Adipose tissue (tissue), 3 donors: Measurements from ENCODE around the gene FKBP5. TPM values are rescaled to one million over a fixed set of nuclear protein-coding genes. Genes with fewer than 3 reads are reported as not detected.

Experiments
- H3K27ac ChIP-seq: one replicate; pipeline ENCODE4 v1.5.1; 2013; ENCODE audit warnings: low read depth, low read length
- WGBS, 3 donors: extraction: QIAGEN DNeasy Blood & Tissue Kit; methylation state at CpG; one replicate each; pipeline ENCODE4 v1.1.7; 2013; 5-methylcytosine and 5-hydroxymethylcytosine counted together
- polyA plus RNA-seq, 3 donors: library from polyadenylated mRNA; stranded (reverse); fragments of 200-250 nt; gene quantifications; one replicate each; pipeline ENCODE4 v1.2.3, GENCODE V29; 2013
- donor health status: healthy with polysubstance abuse.
- donor health status: Bipolar disorder and iron deficiency.
- donor health status: healthy.

Gene FKBP5
- polyA plus RNA-seq, 3 donors: 111 to 356 (median 181) TPM

DNA sequence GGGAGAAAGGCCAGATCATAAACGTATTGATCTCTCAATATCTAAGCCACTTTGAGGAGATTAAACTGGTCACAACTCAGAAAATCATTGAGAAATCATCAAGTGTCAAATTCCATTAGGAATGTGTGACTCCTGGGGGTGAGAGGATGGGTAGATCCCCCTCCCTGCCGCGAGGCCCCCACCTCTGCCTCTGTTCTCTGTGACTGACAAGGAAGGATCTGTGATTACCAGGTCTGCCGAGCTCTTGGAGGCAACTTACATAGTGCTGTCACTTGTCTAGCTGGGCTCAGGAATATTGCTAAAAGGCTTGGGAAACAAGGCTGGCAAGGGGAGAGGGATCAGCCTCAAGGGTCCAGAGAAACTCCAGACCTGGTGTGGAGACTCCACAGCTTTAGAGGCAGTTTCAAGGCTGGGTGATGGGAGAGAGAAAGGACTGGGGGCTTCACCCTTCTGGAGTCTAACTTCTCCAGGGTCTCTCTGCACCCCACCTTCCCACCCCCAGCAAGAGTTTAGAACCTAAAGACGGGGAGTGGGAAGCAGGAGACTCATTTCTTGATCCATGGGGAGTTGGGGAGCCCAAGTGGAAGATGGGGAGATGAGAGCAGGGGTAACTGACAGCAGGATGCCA, 36.5 kb upstream of the FKBP5 start:
- peak overlapping the region; percentile 100 for H3K27ac ChIP-seq
- 61 to 74% (median 66%) methylated on average over 5 of the region's 5 CpGs for WGBS, 3 donors

DNA sequence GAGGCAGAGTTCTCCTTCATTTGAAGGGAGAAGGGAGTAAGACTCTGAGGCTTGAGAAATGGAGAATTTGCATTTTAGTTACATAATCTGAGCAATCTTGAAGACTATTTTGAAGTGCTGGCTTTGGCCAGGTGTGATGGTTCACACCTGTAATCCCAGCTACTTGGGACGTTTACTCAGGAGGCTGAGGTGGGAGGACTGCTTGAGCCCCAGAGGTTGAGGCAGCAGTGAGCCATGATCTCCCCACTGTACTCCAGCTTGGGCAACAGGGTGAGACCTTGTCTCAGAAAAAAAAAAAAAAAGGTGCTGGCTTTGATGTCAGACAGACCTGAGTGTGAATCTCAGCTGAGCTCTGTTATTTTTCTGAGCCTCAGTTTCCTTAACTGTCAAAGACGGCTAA, 35.8 kb upstream of the FKBP5 start:
- 76 to 86% (median 80%) methylated on average over 2 of the region's 2 CpGs for WGBS, 3 donors

DNA sequence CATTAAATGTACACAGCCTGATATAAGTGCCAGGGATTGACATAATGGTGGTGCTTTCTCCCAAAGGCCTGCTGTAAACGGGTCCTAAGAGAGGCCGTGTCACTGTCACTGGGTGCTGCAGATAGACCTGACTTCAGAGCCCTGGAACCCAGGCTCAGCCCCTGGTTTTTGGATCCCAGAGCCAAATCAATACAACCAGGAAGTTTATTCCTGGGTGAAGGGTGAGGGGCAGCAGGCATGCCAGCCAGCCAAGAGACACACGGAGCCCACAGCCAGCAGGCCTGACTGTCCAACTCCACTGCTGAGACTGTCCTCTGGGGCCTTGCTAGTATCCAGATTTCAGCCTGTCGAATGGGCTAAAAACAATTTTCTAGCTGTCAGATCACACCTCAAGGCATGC, 35.3 kb upstream of the FKBP5 start:
- H3K27ac ChIP-seq: peak overlapping the region; percentile 16
- 62 to 88% (median 84%) methylated on average over 4 of the region's 4 CpGs for WGBS, 3 donors

More for the DNA sequence above, 35.8 kb upstream of the FKBP5 start:
- peak overlapping the region; percentile 16 for H3K27ac ChIP-seq

DNA sequence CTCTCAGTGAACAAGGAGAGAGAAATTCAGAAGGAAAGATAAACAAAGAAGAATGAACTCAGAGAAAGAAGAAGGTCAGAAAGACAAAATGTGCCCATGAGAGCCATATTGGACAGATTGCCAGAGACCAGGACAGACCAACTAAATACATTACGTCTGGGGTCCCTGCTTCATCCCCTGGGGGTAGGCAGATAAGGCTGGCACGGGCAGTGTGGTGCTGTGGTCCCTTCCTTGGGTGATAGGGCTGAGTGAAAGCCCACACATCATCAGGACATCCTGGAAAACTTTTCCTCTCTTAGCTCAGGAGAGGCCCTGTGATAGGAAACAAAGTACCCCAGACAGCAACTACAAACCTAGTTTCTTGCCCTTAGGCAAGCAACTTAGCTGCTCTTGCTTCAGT, 34.9 kb upstream of the FKBP5 start:
- WGBS, 3 donors: 85 to 94% (median 92%) methylated on average over 2 of the region's 2 CpGs
- no peak overlapping the region for H3K27ac ChIP-seq

DNA sequence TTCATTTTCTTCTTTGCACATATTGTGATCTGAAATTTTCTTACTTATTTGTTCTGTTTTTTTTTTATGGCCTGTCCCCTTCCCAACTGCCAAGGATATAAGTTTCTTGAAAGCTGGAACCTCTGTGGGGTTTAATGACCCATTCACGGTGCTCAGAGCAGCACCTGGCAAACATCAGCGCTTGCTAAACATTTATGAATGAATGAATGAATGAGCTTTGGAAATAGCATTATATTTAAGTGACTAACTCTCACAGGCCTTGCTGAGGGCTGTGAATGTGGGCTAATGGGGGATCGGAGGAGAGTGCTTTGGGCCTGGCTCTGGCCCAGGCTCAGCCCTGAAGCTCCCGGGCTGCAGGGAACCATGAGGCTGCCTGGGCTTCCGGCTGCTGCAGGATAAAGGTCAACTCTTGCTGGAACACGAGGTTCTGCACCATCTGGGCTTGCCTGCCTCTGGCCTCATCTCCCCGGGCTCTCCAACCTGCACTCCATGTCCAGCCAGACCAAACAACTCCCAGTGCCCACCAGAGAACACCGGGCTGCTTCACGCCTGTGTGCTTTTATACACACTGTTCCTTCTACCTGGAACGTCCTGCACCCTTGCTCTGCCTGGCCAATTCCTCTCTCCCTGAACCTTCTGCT, 33.5 kb upstream of the FKBP5 start:
- 54 to 73% (median 59%) methylated on average over 10 of the region's 10 CpGs for WGBS, 3 donors
- no peak overlapping the region for H3K27ac ChIP-seq

DNA sequence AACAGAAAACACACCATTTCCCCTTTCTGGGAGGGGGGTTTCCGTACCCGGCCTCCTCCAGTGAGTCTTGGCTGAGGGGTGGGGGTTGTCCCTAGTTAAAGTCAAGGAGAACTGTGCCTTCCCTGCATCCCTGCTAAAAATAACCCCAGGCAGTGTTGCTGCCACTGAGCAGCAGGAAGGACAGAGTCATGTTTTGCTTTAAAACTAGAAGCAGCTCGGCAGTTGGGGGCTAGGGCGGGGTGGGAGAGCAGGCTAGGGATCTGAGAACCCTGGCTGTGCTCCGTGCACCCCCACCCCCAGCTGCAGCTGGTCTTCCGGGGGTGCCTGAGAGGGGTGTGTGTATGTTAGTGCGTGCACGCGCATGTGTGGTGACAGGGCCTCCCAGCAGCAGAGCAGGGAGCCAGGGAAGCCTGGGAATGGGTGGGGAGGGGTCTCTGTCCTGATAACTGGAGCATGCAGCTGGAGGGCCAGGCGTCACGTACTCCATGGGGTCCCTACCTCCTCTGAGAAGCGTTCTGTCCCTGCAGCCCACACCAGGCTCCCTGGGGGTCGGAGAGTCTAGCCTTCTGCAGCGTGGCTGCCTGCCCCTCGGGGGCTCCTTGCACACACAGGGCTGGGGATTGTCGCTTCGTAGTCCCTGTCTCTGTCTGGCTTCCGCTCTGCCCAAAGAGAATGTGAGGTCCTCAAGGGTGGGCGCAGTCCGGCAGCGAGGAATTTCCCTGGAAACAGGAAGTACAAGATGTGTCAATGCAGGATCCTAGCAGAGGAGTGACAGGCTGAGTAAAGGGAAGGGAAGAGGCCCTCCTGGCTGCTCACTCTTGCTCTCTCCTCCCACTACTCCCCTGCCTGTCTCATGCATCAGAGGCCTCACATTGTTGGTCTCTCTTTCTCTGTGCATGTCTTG, 31.4 kb upstream of the FKBP5 start:
- H3K27ac ChIP-seq: peak overlapping the region; percentile 0
- 17 to 63% (median 31%) methylated on average over 21 of the region's 21 CpGs for WGBS, 3 donors

DNA sequence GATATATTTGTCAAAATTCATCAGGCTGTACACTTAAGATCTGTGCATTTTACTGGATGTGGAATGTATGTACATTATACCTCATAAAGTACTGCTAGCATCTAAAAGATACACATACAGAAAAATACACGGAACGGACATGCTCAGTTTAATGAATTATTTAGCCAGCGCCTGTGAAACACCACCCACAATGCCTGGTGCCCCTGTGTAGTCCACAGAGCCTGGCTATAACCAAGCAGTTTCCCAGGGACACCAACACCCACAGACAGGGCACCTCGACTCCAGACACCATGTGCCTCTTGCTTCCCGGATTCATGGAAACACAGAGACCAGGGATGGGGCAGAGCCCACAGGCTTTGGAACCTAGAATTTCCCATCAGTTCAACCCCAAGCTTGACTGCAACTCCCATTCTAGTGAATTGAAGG, 30.7 kb upstream of the FKBP5 start:
- H3K27ac ChIP-seq: no peak overlapping the region
- WGBS, 3 donors: 40 to 79% (median 45%) methylated on average over 5 of the region's 5 CpGs

DNA sequence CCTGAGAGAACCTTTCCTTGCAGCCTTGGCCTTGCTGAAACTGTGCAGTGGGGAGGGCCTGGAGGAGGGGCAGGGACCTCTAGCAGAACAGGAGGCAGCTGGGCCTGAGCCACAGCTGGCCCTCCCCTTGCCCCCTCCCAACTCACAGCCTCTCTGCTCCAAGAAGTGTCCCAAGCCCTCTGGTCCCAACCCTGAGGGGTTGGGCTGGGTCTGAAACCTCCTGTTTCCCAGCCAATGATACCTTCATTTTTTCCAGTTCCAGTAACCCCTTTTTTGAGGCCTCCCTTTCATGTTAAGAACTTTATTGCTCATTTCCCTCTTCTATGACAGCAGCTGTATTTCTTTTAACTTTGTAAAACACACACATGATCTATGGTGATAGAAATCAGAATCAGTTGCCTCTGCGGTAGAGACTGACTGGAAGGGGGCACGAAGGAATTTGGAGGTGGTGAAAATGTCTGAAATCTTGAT, 30.2 kb upstream of the FKBP5 start:
- no peak overlapping the region for H3K27ac ChIP-seq
- 58 to 82% (median 67%) methylated on average over 2 of the region's 2 CpGs for WGBS, 3 donors

DNA sequence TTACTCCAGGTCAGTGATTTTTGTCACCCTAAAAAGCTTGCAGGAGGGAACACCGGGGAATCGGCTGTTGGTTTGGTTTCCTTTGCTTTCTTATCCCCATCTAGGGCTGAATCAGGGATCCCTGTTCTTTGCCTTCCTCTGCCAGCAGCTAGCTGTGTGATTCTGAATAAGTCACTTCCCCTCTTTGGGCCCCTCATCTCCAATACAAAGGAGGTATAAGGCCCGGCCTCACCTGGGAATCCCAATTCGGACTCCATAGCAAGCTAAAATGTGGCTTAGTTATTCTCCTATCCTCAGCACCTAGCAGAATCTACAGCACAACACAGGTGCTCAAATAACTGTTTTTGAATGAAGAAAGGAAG, 29.6 kb upstream of the FKBP5 start:
- no peak overlapping the region for H3K27ac ChIP-seq
- WGBS, 3 donors: 63 to 87% (median 73%) methylated on average over 4 of the region's 4 CpGs

DNA sequence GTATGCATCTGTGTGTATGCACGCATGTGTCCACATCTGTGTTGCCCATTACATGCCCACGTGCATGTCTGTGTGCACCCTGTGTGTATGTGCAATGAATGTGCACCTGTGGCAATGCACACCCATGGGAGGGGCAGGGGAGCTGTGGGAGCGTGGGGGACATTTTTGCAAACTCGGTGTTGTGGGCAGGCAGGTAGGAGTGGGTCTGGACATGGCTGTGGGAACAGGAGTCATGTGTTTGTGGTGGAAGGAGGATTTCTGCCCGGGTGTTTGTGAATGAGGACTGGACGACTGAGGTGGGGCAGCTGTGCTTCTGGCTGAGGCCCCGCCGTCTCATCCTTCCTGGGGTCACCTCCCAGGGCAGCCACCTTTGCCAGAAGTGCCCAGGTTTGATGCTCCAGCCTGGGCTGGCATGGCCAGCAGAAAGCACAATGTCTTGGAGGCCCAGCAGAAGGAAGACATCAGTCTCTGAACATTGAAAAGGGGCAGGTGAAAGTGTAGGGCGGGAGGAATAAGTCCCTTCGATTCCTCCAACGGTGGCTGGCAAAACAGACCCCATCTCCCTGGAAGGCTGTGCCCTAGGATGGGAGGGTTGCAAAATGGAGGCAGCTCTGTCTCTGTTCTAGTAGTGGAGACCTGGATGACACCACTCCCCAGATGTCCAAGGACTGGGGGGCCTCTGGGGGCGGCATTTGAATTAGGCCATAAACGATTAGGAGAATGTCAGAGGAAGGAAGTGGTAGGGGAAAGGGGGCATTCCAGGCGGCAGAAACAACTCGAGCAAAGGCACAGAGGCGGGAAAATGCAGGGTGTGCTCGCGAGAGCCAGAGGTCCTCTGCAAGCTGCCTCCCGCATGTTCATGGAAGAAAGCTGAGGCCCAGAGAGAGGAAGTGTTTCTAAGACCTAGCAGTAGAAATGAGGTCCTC, 29.0 kb upstream of the FKBP5 start:
- H3K27ac ChIP-seq: no peak overlapping the region

DNA sequence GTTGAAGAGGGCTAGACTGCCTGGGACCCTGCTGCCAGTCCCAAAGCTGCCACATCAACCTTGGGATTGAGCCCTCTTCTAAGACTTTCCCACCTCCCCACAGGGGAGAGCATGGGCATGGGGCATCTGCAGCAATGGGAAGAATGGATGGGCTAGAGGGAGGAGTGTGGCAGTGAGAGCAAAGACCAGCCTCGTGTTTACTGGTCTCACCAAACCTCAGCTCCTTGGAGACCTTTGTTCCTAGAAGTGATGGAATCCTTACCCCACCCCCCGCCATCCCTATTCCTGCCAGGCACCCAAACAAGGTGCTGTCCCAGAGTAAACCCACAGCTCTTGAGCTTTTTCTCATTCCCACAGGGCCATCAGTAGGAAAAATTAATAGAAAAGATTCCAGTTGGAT, 28.1 kb upstream of the FKBP5 start:
- WGBS, 3 donors: 75 to 80% (median 75%) methylated on average over 2 of the region's 2 CpGs
- no peak overlapping the region for H3K27ac ChIP-seq

More for the DNA sequence above, 29.0 kb upstream of the FKBP5 start:
- 67 to 85% (median 71%) methylated on average over 19 of the region's 19 CpGs for WGBS, 3 donors

DNA sequence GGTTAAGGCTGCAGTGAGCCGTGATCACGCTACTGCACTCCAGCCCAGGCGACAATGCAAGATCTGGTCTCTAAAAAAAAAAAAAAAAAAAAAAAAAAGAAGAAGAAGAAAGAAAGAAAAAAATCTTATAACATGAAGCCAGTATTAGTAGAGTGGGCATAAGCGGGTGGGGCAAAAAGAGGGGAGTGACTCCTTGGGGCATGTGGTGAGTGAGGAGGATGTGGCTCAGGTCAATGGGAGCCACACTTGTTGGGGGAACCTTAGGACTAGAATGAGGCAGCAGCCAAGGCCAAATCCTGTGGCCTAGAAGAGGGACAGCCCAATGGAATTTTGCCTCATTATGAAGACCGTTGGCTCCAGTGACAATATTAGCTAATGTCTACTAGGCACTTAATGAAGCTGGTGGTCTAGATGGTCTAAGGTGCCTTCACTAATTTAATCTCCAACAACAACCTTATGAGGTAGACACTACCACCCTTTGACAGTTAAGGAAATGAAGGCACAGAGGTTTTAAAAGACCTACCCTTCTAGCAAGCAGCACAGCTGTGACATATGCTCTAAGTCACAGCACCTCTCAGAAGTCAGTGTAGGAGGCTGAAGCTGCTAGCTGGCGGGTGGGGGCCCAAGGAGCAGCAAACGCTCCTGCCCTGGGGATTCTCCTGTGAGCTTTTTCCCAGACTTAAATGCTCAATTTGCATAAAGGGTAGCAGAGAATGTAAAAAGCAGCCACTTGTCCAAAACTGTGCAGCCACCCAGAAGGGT, 24.5 kb upstream of the FKBP5 start:
- 89 to 94% (median 92%) methylated on average over 7 of the region's 7 CpGs for WGBS, 3 donors
- H3K27ac ChIP-seq: no peak overlapping the region

DNA sequence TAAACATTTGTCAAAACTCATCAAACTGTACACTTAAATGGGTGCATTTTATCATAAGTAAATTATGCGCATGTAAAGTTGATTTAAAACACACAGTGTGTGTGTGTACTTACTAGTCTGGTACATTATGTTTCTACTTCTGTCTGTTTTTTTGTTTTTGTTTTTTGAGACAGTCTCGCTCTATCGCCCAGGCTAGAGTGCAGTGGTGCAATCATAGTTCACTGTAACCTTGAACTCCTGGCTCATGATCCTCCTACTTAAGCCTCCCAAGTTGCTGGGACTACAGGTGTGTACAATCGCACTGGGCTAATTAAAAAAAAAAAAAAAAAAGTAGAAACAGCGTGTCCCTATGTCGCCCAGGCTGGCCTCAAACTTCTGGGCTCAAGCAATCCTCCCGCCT, 23.0 kb upstream of the FKBP5 start:
- WGBS, 3 donors: 91 to 95% (median 94%) methylated on average over 6 to 7 of the region's 7 CpGs

DNA sequence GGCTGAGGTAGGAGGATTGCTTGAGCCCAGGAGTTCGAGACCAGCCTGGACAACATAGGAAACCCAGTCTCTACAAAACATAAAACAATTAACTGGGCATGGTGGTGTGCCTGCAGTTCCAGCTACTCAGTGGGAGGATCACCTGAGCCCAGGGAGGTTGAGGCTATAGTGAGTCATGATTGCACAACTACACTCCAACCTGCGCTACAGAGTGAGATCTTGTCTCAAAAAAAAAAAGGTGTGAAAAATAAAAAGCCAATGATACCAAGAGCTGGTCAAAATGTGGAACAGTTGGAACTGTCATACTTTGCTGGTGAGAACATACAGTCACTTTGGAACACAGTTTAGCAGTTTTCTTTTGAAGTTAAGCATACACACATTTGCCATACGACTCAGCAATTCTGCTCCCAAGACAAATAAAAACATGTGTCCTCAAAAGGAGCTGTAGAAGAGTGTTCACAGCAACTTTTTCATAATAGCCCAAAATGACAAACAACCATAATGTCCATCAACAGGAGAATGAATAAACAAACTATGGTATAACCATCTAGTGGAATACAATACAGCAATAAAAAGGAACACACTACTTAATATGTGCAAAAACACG, 21.6 kb upstream of the FKBP5 start:
- 66 to 77% (median 72%) methylated on average over 4 of the region's 4 CpGs for WGBS, 3 donors
- H3K27ac ChIP-seq: no peak overlapping the region

More for the DNA sequence above, 23.0 kb upstream of the FKBP5 start:
- H3K27ac ChIP-seq: no peak overlapping the region

DNA sequence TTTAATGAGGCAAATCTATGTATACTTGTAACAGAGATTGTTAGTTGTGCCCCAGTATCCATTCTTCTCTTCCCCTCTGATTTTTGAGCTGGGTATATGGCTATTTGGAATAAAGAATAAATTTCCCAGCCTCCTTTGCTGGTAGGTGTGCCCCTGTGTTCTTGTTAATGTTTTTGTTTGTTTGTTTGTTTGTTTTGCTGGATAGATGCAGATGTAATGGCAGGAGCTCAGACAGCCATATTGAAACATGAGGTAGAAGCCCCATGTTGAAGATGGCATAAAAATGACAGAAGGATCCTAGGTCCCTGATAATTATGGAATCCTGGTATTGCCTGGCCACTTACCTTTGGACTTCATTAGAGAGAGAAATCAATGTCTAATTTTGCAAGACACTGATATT, 19.9 kb upstream of the FKBP5 start:
- H3K27ac ChIP-seq: no peak overlapping the region

DNA sequence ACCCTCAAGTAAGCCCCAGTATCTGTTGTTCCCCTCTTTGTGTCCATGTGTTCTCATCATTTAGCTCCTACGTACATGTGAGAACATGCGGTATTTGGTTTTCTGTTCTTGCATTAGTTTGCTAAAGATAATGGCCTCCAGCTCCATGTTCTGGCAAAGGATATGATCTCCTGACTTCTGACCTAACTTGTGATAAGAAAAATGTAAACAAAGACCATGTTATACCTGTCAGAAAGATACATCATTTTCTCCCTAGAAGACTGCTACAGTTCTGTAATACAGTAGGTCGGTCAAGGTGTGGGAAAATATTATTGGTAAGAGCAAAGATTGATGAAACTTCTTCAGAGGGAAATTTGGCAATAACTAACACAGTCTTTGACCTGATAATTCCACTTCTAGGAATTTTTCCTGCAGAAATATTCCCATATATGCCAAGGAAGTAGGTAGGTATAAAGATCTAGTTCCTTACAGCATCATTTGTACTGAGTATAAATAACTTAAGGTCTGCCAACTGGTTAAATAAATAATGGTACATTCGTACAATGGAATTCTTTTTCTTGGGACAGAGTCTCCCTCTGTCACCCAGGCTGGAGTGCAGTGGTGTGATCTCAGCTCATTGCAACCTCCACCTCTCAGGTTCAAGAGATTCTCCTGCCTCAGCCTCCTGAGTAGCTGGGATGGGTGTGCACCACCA, 19.1 kb upstream of the FKBP5 start:
- no peak overlapping the region for H3K27ac ChIP-seq
- 41 to 84% (median 70%) methylated on average over 4 of the region's 4 CpGs for WGBS, 3 donors

DNA sequence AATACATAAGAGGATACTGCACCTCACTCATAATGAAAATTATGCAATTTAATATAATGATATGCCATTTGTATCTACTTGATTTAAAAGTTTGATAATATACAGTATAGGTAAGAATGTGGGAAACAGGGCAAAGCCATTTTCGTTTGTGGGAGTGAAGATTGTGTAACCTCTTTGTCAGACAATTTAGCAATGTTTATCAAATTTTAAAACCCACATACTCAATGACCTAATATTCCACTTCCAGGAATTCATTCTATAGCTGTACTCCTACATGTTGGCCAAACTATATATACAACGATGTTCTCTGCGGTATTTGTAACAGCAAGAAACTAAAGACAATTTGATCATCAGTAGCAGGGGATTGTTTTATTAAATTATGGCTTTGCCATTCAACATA, 17.8 kb upstream of the FKBP5 start:
- 25 to 77% (median 33%) methylated on average over 3 of the region's 3 CpGs for WGBS, 3 donors
- no peak overlapping the region for H3K27ac ChIP-seq
